ENCODE measurements around the gene LAS1L. TPM values are rescaled to one million over a fixed set of nuclear protein-coding genes. Genes with fewer than 3 reads are reported as not detected.
"Not testable (repeated sequence)": the region's sequence is repeated elsewhere in the genome, so short reads cannot be mapped to it uniquely, and the experiment has no call there.

Gene LAS1L
- total RNA-seq, 1 donor from 2014 or later, result 23.9 TPM

DNA sequence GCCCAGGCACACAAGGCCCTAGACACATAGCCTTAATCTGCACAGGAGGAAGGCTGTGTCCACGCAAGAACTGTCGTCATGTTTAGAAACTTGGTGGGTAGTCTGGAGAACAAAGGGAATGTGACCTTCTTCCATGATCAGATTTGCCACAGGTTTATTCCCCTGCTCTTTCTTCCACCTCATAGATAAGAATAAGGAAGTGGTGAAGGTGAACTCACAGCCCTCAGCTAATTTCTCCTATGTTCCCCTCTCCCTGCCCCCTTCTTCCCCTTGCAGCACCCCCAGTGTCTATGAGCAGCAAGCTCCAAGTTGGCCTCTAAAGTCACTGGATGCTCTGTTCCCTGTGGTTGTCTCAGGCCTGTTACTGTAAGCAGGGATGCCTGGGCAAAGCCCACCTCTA, 39.8 kb upstream of the LAS1L start:
- no peak for DNase-seq (ENCODE audit: low read depth)

DNA sequence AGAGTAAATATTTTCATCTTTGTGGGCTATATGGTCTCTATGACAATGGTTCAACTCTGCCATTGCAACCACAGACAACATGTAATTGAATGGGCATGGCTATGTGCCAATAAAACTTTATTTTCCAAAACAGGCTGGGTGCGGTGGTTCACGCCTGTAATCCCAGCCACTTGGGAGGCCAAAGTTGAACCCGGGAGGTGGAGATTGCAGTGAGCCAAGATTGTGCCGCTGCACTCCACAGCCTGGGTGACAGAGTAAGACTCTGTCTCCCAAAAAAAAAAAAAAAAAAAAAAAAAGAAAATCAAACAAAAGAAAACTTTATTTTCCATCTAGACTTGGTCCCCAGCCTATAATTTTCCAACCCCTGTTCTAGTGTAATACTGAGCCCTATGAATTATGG, 38.4 kb upstream of the LAS1L start:
- H3K4me3 ChIP-seq (ENCODE audit: low read depth, low read length), result no peak overlapping the region
- TF ChIP-seq, protein P1, sequence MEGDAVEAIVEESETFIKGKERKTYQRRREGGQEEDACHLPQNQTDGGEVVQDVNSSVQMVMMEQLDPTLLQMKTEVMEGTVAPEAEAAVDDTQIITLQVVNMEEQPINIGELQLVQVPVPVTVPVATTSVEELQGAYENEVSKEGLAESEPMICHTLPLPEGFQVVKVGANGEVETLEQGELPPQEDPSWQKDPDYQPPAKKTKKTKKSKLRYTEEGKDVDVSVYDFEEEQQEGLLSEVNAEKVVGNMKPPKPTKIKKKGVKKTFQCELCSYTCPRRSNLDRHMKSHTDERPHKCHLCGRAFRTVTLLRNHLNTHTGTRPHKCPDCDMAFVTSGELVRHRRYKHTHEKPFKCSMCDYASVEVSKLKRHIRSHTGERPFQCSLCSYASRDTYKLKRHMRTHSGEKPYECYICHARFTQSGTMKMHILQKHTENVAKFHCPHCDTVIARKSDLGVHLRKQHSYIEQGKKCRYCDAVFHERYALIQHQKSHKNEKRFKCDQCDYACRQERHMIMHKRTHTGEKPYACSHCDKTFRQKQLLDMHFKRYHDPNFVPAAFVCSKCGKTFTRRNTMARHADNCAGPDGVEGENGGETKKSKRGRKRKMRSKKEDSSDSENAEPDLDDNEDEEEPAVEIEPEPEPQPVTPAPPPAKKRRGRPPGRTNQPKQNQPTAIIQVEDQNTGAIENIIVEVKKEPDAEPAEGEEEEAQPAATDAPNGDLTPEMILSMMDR (conservative IDR thresholded peaks at IDR 0.05; ENCODE audit: low read depth, low read length), result no peak
- DNase-seq (ENCODE audit: low read depth), result no peak

More for the DNA sequence above, 39.8 kb upstream of the LAS1L start:
- H3K4me3 ChIP-seq (ENCODE audit: low read depth, low read length), result no peak overlapping the region
- TF ChIP-seq, protein P1 (conservative IDR thresholded peaks at IDR 0.05; ENCODE audit: low read depth, low read length), result no peak

DNA sequence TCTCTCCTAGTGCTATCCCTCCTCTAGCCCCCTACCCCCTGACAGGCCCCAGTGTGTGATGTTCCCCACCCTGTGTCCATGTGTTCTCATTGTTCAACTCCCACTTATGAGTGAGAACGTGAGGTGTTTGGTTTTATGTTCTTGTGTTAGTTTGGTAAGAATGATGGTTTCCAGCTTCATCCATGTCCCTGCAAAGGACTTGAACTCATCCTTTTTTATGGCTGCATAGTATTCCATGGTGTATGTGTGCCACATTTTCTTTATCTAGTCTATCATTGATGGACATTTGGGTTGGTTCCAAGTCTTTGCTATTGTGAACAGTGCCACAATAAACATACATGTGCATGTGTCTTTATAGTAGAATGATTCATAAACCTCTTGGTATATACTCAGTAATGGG, 28.3 kb upstream of the LAS1L start:
- not testable (repeated sequence) for H3K4me3 ChIP-seq (ENCODE audit: low read depth, low read length); DNase-seq (ENCODE audit: low read depth)

DNA sequence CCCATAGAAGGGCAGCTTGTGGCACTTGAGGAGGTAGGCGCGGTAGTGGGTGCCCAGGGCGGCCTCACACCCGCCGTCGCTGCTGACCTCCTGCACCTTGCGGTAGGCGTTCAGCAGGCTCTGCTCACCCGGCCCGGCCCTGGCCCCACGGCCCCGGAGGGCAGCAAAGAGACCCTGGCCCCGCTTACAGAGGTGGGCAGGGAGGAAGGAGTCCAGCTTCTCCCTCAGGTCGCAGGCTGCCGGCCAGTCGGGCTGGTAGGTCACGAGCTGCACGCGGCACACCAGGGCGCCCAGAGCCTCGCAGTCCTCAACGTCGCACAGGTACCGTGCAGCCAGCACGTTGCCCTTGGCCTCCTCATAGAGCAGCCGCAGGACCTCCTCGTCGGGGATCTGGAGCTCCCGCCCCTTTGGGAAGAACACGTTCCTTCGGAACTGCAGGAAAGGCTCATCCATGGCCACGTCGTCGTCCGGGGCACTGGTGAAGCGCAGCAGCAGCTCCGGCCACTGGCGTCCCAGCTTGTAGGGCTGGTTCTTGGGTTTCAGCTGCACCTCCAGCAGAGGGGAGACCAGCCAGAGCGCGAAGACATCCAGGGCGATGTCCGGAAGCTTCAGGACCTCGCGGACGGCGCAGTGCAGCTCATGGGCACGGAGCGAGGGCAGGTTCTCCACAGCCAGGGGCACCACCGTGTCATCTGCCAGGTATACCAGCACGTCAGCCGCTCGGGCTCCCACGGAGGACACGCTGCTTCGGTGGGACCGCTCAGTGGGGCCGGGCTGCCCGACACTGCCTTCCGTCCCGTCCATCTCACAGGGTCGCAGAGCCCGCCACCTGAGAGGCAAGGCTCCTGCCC, 17.1 kb upstream of the LAS1L start:
- TF ChIP-seq, protein P1 (conservative IDR thresholded peaks at IDR 0.05; ENCODE audit: low read depth, low read length), result no peak
- no peak for DNase-seq (ENCODE audit: low read depth)
- H3K4me3 ChIP-seq (ENCODE audit: low read depth, low read length), result no peak overlapping the region

DNA sequence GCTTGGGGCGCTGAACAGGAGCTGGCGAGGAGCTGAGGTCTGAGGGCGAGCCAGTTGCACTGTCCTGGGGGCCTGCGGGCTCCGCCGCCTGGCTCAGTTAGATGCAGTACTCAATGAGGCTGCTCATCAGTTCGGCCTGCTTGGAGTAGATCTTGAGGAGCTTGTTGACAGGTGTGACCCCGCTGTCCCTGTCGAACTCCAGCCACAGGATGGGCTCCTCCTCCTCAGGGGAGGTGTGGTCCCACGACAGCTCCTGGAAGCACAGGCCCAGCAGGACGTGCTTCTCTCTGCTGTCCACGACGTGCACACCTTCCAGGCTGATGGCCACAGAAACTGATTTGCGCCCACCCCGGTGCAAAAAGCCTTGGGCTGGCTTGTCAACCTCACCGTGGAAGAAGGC, 16.5 kb upstream of the LAS1L start:
- no peak for DNase-seq (ENCODE audit: low read depth)
- TF ChIP-seq, protein P1 (conservative IDR thresholded peaks at IDR 0.05; ENCODE audit: low read depth, low read length), result no peak
- no peak overlapping the region for H3K4me3 ChIP-seq (ENCODE audit: low read depth, low read length)

DNA sequence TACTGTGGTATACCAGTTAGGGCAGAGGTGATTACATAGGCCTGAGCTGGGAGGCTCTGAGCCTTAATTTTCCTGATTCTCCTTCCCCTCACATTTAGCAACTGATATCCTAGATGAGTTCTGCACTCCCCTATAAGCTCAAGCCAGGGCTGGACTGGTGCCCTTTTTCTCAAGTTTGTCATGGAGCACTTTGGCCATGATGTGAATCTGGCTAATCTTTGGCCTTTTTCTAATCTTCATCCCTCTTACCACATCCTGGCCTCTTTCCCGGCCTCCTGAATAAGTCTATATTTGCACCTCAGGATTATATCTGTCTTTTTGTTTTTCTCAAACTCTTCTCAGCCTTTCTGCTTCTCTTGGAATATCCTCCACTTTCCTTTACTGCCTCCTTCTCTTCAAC, 10.9 kb upstream of the LAS1L start:
- DNase-seq (ENCODE audit: low read depth), result no peak
- no peak overlapping the region for H3K4me3 ChIP-seq (ENCODE audit: low read depth, low read length)
- TF ChIP-seq, protein P1 (conservative IDR thresholded peaks at IDR 0.05; ENCODE audit: low read depth, low read length), result no peak

DNA sequence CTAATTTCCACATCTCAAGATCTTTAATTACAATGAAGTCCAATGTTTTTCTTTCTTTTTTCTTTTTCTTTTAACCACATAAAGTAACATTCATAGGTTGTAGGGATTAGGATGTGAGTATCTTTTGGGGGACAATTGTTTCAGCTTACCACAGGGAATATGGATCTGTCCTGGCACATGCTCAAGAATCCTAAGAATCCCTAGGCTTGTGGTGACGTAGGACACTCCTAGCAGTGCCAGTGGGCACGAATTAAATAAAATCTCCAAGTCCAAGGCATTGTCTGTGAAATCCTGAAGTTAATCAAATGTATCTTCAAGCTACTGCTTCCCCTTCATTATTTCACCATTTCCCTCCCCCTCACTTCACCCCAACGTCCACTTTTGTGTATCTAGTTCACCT, 2.6 kb upstream of the LAS1L start:
- TF ChIP-seq, protein P1 (conservative IDR thresholded peaks at IDR 0.05; ENCODE audit: low read depth, low read length), result no peak
- H3K4me3 ChIP-seq (ENCODE audit: low read depth, low read length), result no peak overlapping the region
- no peak for DNase-seq (ENCODE audit: low read depth)
